Transverse colon (tissue), 4 donors: ENCODE measurements around the gene CRIP1. TPM values are rescaled to one million over a fixed set of nuclear protein-coding genes. Genes with fewer than 3 reads are reported as not detected.

Source experiments
- DNase-seq: peaks from one replicate; pipeline ENCODE4 v3.0.0-alpha.2; 2019
- H3K27ac ChIP-seq, 4 donors: fragments of 200-600 bp; sonication (generic); 2 replicates each; pipeline ENCODE4 v1.5.1; 2016 to 2018; ENCODE audit warnings: inconsistent platforms in 4 of 4
- H3K27me3 ChIP-seq: fragments of 200-600 bp; sonication (generic); 2 replicates; pipeline ENCODE4 v1.5.1; 2017; ENCODE audit warnings: inconsistent platforms
- H3K36me3 ChIP-seq, 4 donors: fragments of 200-600 bp; sonication (generic); 2 replicates each; pipeline ENCODE4 v1.5.1; 2017 to 2019; ENCODE audit warnings: inconsistent platforms in 4 of 4
- H3K4me1 ChIP-seq, 4 donors: fragments of 200-600 bp; sonication (generic); 2 replicates each; pipeline ENCODE4 v1.5.1; 2017 to 2020; ENCODE audit warnings: inconsistent platforms in 4 of 4
- H3K4me3 ChIP-seq, 4 donors: fragments of 200-600 bp; sonication (generic); 1 replicate in 1 of 4; 2 replicates in 3 of 4; pipeline versions ENCODE4 v1.5.1 to v1.6.1; 2017 to 2019; ENCODE audit warnings: inconsistent platforms in 4 of 4
- H3K9me3 ChIP-seq, 2 donors: fragments of 200-600 bp; sonication (generic); 2 replicates each; pipeline ENCODE4 v1.5.1; 2017 to 2019; ENCODE audit warnings: inconsistent platforms in 2 of 2
- EP300 ChIP-seq: sonication (generic); formaldehyde crosslinking; IDR thresholded peaks from one replicate; pipeline ENCODE4 v1.6.1; 2017; ENCODE audit warnings: antibody characterized with exemption, low read depth
- POLR2A ChIP-seq: fragments of 450-650 bp; IDR thresholded peaks from one replicate; pipeline ENCODE4 v1.6.1; 2016; ENCODE audit warnings: antibody characterized with exemption, mild to moderate bottlenecking, moderate library complexity
- POLR2AphosphoS5 ChIP-seq, 3 donors: sonication (generic); formaldehyde crosslinking; IDR thresholded peaks; one replicate each; pipeline ENCODE4 v1.6.1; 2016; ENCODE audit warnings: antibody characterized with exemption in 3 of 3
- WGBS, 2 donors: methylation state at CpG; one replicate each; pipeline ENCODE4 v1.1.5; 2018; ENCODE audit warnings: low coverage in 1 of 2; 5-methylcytosine and 5-hydroxymethylcytosine counted together
- in situ Hi-C, 4 donors: fragments of 200-750 bp; cut with MboI; loops; one replicate each; pipeline versions ENCODE4 v1.15.0 to v1.15.1; 2017; ENCODE audit warnings: low sequenced_read_pairs in 3 of 4, low pct_ligation_motif_present in 1 of 4, low pct_unique_long_range_greater_than_20kb in 1 of 4
- intact Hi-C: fragments of 100-400 bp; cut with DNase I; formaldehyde crosslinking; loops from one replicate; pipeline ENCODE4 v1.15.1; 2023; ENCODE audit warnings: low total_unique reads
- total RNA-seq, 4 donors: library from RNA; depleted of rRNA; stranded (reverse); fragments of >200 nt; gene quantifications; one replicate each; pipeline ENCODE4 v1.1.0, GENCODE V29; 2016
- TF ChIP-seq, protein P1 (sequence below), 5 experiments: fragments of 200-600 bp in 3 of 5; fragments of 450-650 bp in 2 of 5; sonication (generic) in 3 of 5; IDR thresholded peaks; 1 replicate in 2 of 5; 2 replicates in 3 of 5; pipeline ENCODE4 v1.5.1; 2016 to 2017; ENCODE audit warnings: antibody characterized with exemption in 5 of 5, inconsistent platforms in 3 of 5, mild to moderate bottlenecking in 2 of 5, moderate library complexity in 1 of 5

Gene CRIP1
- total RNA-seq, 4 donors from 2014 or later, result 16.9 to 246 (median 63.0) TPM; not detected in 1

DNA sequence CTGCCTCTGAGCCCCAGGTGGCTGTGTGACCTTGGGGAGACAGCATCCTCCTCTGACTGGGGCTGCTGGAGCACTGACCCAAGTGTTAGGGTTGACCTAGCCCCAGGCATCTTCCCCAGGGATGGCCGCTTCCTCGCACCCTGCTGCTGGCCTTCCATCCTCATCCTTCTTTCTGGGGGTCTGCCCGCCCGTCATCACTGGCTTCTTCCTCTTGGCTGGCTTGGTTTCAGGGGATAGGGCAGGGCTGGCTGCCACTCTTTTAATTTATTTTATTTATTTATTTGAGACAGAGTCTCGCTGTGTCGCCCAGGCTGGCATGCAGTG lies 7.9 kb downstream of the CRIP1 start:
- H3K9me3 ChIP-seq, result no peaks in the 10 kb centered on the region
- TF ChIP-seq POLR2AphosphoS5 (IDR thresholded peaks at IDR 0.05) (no peak), POLR2A (no peak), EP300 (no peak)
- TF ChIP-seq, protein P1, sequence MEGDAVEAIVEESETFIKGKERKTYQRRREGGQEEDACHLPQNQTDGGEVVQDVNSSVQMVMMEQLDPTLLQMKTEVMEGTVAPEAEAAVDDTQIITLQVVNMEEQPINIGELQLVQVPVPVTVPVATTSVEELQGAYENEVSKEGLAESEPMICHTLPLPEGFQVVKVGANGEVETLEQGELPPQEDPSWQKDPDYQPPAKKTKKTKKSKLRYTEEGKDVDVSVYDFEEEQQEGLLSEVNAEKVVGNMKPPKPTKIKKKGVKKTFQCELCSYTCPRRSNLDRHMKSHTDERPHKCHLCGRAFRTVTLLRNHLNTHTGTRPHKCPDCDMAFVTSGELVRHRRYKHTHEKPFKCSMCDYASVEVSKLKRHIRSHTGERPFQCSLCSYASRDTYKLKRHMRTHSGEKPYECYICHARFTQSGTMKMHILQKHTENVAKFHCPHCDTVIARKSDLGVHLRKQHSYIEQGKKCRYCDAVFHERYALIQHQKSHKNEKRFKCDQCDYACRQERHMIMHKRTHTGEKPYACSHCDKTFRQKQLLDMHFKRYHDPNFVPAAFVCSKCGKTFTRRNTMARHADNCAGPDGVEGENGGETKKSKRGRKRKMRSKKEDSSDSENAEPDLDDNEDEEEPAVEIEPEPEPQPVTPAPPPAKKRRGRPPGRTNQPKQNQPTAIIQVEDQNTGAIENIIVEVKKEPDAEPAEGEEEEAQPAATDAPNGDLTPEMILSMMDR (IDR thresholded peaks at IDR 0.05), result no peak
- no peak overlapping the region for H3K27ac ChIP-seq
- H3K27me3 ChIP-seq, result no peaks in the 10 kb centered on the region
- H3K36me3 ChIP-seq, result no peaks in the 10 kb centered on the region
- no peak for DNase-seq
- in situ Hi-C loops, result no loop called here
- 93 to 96% methylated on average over 3 to 6 of the region's 6 CpGs for WGBS, 2 donors
- H3K4me3 ChIP-seq, result no peak overlapping the region
- H3K4me1 ChIP-seq, result peaks cover 1 to 17% (median 10%) of the 10 kb centered on the region in 4 donors
- intact Hi-C loops, result no loop called here

DNA sequence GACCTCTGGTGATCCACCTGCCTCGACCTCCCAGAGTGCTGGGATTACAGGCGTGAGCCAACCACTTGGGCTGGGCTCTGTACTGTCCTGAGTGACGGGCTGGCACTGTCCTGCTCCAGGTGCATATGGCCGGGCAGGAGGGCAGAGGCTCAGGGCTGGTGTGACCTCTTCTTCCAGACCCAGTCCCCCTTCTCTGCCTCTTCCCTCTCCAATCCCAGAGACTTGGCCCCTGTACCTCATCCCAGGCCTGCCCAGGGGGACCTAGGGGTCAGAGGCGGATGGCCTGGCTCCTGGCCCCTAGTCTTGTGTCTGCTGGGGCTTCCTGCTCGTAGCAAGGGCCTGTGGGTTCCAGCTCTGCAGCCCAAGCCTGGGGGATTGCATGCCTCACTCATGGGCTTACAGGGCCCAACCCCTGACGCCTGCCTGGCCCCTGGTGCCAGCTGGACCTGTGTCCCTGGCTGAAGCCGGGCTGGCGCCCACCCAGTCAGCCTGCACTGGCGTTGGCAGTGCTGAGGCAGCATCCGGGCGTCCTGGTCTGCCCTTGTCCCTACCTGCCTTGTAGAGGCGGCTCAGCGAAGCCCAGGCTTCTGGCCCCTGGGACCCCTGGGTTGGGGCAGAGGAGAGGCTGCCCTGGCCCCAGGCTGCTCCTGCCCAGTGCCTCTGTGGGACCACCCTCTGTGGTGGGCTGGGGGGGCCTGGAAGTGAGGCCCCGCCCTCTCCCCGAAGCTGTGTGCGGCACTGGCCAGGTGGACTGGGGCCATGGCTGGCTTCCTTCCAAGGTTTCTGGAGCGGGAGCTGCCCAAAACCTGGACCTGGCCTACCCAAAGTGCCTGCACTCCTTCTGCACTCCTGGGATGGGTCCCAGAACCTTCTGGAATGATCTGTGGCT lies 8.7 kb downstream of the CRIP1 start:
- Histone ChIP-seq H3K27ac (no peak overlapping the region), H3K4me3 (no peak overlapping the region), H3K4me1 (peaks cover 0 to 9% (median 7%) of the 10 kb centered on the region in 4 donors), H3K9me3 (no peaks in the 10 kb centered on the region), H3K36me3 (no peaks in the 10 kb centered on the region), H3K27me3 (no peaks in the 10 kb centered on the region)
- in situ Hi-C loops, result no loop called here
- no peak for DNase-seq
- TF ChIP-seq EP300 (no peak), POLR2AphosphoS5 (IDR thresholded peaks at IDR 0.05) (no peak), POLR2A (no peak)
- TF ChIP-seq, protein P1 (IDR thresholded peaks at IDR 0.05), result no peak
- intact Hi-C loops, result no loop called here
- WGBS, 2 donors, result 89% methylated on average over 8 of the region's 18 CpGs; no CpG with 5 or more reads in 1 of the 2 donors

DNA sequence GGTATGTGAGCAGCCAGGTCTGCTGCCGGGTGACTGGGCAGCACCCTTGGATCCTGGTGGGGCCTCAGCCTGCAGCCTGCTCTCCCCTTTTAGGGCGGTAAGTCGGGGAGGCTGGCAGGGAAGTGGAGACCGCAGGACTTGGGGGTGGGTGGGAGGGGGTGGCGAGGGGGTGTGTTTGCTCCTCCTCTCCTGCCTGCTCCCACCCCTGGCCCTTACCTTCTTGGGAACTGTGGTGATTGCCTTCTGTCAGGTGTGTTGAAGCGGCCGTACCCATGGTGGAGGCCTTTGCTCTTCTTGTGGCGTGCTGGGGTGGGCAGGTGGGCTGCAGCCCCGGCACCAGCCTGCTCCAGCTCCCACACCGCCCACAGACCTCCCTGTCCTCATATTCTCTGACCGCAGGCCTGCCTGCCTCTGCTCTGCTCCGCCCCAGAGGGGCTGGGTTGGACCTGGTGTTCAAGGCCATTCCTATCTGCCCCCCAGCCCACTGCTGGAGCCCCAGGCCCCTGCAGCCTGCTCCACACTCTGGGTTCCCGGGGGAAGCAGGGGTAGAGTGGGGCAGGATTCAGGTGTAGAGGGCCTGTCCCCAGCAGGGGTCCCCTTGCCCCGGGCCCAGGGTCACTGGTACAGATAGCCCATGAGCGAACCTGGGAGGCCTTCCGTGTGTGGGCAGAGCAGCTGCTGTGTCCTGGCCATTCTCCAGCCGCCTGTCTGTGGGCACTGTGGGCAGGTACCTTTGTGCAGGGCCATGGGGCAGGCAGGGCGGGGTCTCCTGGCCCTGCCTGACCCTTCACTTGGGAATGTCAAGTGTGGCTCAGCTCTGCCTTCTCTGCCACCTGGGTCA lies 9.5 kb downstream of the CRIP1 start:
- intact Hi-C loops, result no loop called here
- Histone ChIP-seq H3K36me3 (no peaks in the 10 kb centered on the region), H3K9me3 (no peaks in the 10 kb centered on the region), H3K4me3 (no peak overlapping the region), H3K27me3 (no peaks in the 10 kb centered on the region), H3K27ac (no peak overlapping the region), H3K4me1 (peaks cover 0 to 9% (median 7%) of the 10 kb centered on the region in 4 donors)
- no peak for DNase-seq
- WGBS, 2 donors, result 86% methylated on average over 12 of the region's 18 CpGs; no CpG with 5 or more reads in 1 of the 2 donors
- TF ChIP-seq POLR2A, result no peak
- TF ChIP-seq POLR2AphosphoS5 (IDR thresholded peaks at IDR 0.05), result no peak
- TF ChIP-seq EP300, result no peak
- TF ChIP-seq, protein P1 (IDR thresholded peaks at IDR 0.05), result no peak
- in situ Hi-C loops, result no loop called here
